ENCODE data around the gene R3HDM2. TPM values are rescaled to one million over a fixed set of nuclear protein-coding genes. Genes with fewer than 3 reads are reported as not detected.
A peak's percentile ranks its signal among the peaks of the same experiment; 100 is the strongest.

The R3HDM2 gene
- total RNA-seq, 1 donor from 2014 or later, result 17.1 TPM

GRCh38 chr12:57235728-57236131, 195.1 kb downstream of the R3HDM2 start:
- DNase-seq (ENCODE audit: low spot score in 2 of 2), result no peak
- FAIRE-seq, result no peak

DNA sequence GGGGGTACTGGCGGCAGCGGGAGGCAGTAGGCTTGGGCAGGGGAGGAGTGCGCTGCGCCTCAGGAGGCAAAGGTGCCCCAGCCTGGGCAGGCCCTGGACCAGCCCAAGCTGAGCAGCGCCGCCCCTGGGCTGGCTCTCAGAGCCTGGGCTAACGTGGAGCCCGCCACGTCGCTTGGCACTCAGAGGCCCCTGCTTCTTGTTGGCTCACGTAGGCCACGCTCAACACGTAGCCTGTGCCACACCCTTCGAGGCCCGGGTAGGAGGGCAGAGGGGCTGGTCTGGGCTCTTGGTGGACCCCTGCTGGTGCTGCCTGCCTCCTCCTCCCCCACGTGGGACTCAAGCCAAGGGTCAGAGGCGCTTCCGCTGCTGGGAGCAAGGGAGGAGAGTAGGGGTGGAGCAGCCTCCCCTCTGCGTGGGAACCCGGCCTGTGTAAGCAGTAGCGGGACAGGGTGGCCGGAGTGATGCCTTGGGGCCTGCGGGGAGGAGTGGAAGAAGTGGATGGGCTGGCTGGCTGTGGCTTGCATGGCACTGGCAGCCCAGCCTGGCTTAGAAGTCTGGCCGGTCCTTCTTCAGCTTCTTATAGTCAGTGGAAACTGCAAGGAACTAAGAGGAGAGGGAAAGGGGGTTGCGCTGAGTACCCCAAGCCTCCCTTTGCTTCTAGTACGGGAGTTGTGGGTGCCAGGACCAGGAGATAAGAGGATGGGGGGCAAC, 195.7 kb downstream of the R3HDM2 start:
- FAIRE-seq, result no peak
- DNase-seq (ENCODE audit: low spot score in 2 of 2), result no peak

DNA sequence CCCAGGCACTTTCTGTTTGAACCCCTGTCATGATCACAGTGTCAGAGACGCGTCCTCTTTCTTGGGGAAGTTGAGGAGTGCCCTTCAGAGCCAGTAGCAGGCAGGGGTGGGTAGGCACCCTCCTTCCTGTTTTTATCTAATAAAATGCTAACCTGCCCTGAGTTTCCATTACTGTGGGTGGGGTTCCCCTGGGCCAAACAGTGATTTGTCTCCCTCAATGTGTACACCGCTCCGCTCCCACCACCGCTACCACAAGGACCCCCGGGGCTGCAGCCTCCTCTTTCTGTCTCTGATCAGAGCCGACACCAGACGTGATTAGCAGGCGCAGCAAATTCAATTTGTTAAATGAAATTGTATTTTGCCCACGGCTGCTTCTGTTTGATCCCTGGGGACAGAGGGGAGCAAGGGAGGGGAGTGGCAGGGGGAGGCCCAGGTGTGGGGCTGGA, 196.2 kb downstream of the R3HDM2 start:
- no peak for DNase-seq (ENCODE audit: low spot score in 2 of 2)
- no peak for FAIRE-seq

- DNase-seq (ENCODE audit: low spot score in 2 of 2) (no peak), FAIRE-seq (no peak)
Measured at GRCh38 chr12:57234233-57234570, 196.6 kb downstream of the R3HDM2 start.

- no peak for FAIRE-seq
- no peak for DNase-seq (ENCODE audit: low spot score in 2 of 2)
Measured at GRCh38 chr12:57233357-57234232, 197.2 kb downstream of the R3HDM2 start.

GRCh38 chr12:57232156-57232756, 198.6 kb downstream of the R3HDM2 start:
- no peak for DNase-seq (ENCODE audit: low spot score in 2 of 2)
- FAIRE-seq, result no peak

DNA sequence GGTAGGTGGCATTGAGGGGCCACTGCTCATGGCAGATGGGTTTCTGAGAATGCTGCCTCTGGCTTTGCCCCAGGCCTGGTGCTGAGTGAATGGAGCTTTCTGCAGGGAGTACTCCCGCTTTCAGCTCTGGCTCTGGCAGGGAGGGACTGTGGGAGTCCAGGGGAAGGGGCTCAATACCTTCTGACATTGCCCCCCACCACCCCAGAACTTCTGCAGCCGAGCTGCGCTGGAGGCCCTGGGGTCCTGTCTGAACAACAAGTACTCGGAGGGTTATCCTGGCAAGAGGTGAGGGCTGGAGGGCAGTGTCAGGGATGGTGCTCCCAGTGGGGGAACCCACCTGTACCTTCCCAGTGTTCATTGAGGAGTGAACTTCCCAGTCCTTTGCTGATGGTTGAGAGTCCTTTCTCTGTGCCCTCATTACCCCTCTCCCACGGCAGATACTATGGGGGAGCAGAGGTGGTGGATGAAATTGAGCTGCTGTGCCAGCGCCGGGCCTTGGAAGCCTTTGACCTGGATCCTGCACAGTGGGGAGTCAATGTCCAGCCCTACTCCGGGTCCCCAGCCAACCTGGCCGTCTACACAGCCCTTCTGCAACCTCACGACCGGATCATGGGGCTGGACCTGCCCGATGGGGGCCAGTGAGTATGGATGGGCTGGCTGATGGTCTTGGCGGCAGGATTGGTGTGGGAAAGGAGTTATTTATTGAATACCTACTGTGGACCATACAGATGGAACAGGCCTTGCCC, 199.4 kb downstream of the R3HDM2 start:
- FAIRE-seq, result no peak
- DNase-seq (ENCODE audit: low spot score in 2 of 2), result no peak

DNA sequence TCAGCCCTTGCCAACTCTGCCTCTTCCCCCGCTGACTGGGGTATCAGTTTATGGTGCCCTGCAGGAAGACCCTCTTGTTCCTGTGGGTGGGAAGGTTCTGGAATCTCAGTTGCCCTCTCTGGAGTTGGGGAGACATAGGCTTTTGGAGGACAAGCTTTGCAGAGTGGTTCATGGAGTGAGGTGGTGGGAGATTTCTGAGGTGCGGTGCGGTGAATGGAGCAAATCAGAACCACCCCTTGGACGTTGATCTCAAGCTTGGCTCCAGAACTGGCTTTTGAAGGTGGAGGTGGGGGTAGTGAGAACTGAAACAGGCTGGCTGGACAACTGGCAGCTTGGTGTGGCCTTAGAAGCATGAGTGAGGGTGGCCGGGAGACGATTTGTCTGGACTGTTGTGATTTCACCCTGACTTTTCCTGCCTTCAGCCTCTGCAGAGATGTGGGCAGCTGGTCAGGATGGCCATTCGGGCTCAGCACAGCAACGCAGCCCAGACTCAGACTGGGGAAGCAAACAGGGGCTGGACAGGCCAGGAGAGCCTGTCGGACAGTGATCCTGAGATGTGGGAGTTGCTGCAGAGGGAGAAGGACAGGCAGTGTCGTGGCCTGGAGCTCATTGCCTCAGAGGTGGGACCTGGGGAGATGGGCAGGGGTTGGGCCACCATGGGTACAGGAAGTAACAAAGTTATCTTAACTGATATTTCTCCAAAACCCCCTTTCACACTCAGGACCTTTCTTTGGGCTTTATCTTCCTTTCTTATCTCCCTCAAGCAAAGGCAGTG, 200.3 kb downstream of the R3HDM2 start:
- DNase-seq (ENCODE audit: low spot score in 2 of 2), result no peak
- FAIRE-seq, result no peak

DNA sequence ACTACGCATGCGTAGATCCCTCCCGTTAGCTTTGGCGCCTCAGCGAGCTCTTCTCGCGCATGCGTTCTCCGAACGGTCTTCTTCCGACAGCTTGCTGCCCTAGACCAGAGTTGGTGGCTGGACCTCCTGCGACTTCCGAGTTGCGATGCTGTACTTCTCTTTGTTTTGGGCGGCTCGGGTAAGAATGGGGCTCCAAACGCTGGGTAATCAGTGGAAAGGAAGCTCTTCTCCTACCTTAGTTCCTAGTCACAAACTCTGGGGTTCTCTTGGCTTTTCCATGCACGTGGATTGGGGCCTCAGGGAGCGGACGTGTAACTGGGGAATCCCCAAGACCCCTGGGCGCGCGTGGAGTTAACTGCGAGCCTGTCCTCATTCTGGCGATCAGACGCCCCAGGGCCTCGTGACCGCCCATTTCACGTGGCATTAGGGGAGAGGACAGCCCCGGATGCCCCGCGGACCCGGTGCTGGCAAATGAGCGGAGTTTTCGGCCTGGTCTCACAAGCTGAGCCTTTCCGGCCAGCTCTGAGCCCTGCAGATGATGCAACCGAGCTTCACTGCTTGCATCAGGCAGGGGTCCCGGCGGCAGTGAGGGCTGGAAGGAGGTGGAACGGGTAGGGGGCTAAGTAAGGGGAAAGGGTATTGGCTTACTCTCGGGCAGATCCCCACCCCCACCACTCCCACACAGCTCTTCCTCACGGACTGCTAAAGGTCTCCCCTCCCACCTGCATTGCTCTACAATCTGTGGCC, 201.0 kb downstream of the R3HDM2 start, which contains the start of gene SHMT2:
SHMT2 (plus strand) TSS at position 78 of the 747 bp plus-strand sequence; CDS start at position 146, 68 bp downstream.
- FAIRE-seq (no peak), DNase-seq (ENCODE audit: low spot score in 2 of 2) (peak; percentile 92 to 96)

GRCh38 chr12:57229046-57229633, 201.7 kb downstream of the R3HDM2 start:
- no peak for FAIRE-seq
- no peak for DNase-seq (ENCODE audit: low spot score in 2 of 2)

DNA sequence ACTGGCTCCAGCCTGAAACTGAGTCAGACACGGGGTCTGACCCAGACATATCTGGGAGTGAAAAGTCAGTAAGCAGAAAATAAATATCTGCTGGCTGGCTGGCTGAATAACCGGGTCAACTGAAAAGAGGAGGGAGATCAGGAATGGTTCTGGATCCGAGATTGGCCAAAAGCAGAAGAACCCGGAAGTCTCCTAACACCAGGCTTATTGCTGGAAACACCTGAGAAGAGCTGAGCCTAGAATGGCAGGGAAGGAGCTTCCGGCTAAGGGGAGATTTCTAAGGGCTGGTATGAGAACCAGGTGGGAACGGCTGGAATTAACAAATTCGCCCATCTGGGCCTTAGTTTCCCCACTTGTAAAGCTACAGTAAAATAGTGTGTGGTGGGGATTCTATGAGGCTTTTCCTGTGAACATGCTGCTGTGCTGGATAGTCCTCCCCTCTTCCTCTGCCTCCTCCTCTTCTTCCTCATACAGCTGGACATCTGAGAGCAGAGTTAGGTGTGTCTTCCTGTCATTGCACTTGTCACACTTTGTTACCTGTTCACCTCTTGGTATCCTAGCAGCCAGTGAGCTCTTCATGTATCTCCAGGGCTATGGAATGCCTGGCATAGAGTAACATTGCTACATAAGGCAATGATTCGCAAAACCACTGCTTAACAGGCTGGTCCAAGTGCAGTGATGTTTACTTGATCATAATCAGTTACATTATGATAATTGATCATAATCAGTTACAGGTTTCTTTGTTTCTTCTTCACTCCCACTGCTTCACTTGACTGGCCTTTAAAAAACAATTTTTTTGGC, 203.3 kb downstream of the R3HDM2 start:
- no peak for DNase-seq (ENCODE audit: low spot score in 2 of 2)
- no peak for FAIRE-seq

- FAIRE-seq (no peak), DNase-seq (ENCODE audit: low spot score in 2 of 2) (no peak)
Measured at GRCh38 chr12:57226588-57227314, 204.1 kb downstream of the R3HDM2 start.

GRCh38 chr12:57225680-57226210, 205.1 kb downstream of the R3HDM2 start:
- FAIRE-seq (no peak), DNase-seq (ENCODE audit: low spot score in 2 of 2) (no peak)

GRCh38 chr12:57224973-57225679, 205.7 kb downstream of the R3HDM2 start:
- DNase-seq (ENCODE audit: low spot score in 2 of 2) (no peak), FAIRE-seq (no peak)

GRCh38 chr12:57224278-57224972, 206.4 kb downstream of the R3HDM2 start:
- DNase-seq (ENCODE audit: low spot score in 2 of 2) (no peak), FAIRE-seq (no peak)

All from frontal cortex (tissue), 4 donors.